ENCODE results near the gene SEMA5A.

DNA sequence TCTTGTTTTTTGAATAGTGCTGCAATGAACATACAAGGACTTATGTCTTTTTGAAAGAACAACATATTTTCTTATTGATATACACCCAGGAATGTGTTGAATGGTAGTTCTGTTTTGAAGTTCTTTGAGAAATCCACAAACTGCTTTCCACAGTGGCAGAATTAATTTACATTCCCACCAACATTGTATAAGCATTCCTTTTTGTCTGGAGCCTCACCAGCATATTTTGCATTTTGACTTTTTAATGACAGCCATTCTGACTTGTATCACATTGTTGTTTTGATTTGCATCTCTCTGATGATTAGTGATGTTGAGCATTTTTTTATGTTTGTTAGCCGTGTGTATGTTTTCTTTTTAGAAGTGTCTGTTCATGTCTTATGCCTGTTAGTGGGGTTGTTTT, 524.9 kb downstream of the SEMA5A start:
- TF ChIP-seq, protein P1, sequence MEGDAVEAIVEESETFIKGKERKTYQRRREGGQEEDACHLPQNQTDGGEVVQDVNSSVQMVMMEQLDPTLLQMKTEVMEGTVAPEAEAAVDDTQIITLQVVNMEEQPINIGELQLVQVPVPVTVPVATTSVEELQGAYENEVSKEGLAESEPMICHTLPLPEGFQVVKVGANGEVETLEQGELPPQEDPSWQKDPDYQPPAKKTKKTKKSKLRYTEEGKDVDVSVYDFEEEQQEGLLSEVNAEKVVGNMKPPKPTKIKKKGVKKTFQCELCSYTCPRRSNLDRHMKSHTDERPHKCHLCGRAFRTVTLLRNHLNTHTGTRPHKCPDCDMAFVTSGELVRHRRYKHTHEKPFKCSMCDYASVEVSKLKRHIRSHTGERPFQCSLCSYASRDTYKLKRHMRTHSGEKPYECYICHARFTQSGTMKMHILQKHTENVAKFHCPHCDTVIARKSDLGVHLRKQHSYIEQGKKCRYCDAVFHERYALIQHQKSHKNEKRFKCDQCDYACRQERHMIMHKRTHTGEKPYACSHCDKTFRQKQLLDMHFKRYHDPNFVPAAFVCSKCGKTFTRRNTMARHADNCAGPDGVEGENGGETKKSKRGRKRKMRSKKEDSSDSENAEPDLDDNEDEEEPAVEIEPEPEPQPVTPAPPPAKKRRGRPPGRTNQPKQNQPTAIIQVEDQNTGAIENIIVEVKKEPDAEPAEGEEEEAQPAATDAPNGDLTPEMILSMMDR (IDR thresholded peaks at IDR 0.05) = no peak
- TF ChIP-seq, protein P2, sequence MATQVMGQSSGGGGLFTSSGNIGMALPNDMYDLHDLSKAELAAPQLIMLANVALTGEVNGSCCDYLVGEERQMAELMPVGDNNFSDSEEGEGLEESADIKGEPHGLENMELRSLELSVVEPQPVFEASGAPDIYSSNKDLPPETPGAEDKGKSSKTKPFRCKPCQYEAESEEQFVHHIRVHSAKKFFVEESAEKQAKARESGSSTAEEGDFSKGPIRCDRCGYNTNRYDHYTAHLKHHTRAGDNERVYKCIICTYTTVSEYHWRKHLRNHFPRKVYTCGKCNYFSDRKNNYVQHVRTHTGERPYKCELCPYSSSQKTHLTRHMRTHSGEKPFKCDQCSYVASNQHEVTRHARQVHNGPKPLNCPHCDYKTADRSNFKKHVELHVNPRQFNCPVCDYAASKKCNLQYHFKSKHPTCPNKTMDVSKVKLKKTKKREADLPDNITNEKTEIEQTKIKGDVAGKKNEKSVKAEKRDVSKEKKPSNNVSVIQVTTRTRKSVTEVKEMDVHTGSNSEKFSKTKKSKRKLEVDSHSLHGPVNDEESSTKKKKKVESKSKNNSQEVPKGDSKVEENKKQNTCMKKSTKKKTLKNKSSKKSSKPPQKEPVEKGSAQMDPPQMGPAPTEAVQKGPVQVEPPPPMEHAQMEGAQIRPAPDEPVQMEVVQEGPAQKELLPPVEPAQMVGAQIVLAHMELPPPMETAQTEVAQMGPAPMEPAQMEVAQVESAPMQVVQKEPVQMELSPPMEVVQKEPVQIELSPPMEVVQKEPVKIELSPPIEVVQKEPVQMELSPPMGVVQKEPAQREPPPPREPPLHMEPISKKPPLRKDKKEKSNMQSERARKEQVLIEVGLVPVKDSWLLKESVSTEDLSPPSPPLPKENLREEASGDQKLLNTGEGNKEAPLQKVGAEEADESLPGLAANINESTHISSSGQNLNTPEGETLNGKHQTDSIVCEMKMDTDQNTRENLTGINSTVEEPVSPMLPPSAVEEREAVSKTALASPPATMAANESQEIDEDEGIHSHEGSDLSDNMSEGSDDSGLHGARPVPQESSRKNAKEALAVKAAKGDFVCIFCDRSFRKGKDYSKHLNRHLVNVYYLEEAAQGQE (IDR thresholded peaks at IDR 0.05; ENCODE audit: insufficient read depth in 1 of 2, low read depth in 2 of 2, low read length in 1 of 2) = no peak
